Measurements from ENCODE around the gene DAB2IP.
A peak's percentile ranks its signal among the peaks of the same experiment; 100 is the strongest.
"Not testable (repeated sequence)": the region's sequence is repeated elsewhere in the genome, so short reads cannot be mapped to it uniquely, and the experiment has no call there.

Gene DAB2IP

DNA sequence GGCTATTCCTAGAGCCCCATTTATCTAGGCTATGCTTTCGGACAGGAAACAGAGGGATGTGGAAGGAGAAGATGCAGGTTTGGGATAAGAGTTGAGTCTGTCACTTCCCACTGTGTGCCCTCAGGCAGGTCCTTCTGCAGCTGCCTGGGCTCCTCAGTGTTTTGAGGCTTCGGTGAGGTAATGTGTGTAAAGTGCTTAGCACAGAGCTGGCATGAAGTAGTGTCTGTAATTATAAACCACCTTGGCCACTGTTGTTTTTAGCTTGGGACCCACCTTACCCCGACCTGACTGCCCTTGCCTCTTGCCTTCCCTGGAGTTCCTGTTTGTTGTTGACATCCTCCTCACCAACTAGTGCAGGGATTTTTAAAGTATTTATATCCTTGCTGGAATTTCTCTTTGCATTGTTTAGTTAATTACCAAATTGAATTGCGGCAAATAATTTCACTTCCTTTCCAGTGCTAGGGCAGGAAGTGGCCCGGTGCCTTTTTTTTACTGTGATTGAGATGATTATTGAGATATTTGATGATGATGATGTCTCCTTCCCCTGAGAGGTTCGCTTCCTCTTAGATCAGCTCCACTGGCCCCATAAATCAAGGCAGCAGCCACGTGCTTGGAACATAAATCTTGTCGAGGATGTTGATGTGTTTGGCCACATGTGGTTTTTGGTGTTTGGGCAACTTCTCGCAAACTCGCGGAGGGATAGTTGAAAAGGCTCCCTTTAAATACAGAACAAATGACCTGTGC, 38.3 kb upstream of the DAB2IP start:
- Histone ChIP-seq H3K4me3 (ENCODE audit: low read length, poor library complexity, severe bottlenecking) (peak overlapping the region; percentile 15), H3K9ac (ENCODE audit: low read depth, low read length, poor library complexity, severe bottlenecking) (no peak overlapping the region), H3F3A (ENCODE audit: low read depth) (no peaks in the 10 kb centered on the region), H3K9me3 (ENCODE audit: insufficient read depth, low read depth, low read length) (no peaks in the 10 kb centered on the region), H3K4me2 (ENCODE audit: low read depth, low read length, poor library complexity, severe bottlenecking) (peak overlapping the region; percentile 51), H3K27me3 (ENCODE audit: insufficient read depth, low read length, poor library complexity, severe bottlenecking) (no peaks in the 10 kb centered on the region), H3K9me2 (replicated peaks; ENCODE audit: low read depth, low read length) (no peaks in the 10 kb centered on the region), H2AFZ (ENCODE audit: low read length) (no peak overlapping the region), H3K4me1 (ENCODE audit: insufficient read depth, low read length, poor library complexity, severe bottlenecking) (peaks cover 16% of the 10 kb centered on the region), H4K20me1 (ENCODE audit: insufficient read depth, low read length, poor library complexity, severe bottlenecking) (no peaks in the 10 kb centered on the region), H3K36me3 (ENCODE audit: insufficient read depth, low read length) (no peaks in the 10 kb centered on the region), H3K79me2 (ENCODE audit: insufficient read depth, low read length) (no peaks in the 10 kb centered on the region)
- TF ChIP-seq EZH2phosphoT487 (IDR thresholded peaks at IDR 0.05; ENCODE audit: borderline replicate concordance) (no peak), CTCF (conservative IDR thresholded peaks at IDR 0.05; ENCODE audit: low read length) (no peak)

GRCh38 chr9:121616123-121616755, 35.2 kb upstream of the DAB2IP start:
- H3K4me1 ChIP-seq (ENCODE audit: insufficient read depth, low read length, poor library complexity, severe bottlenecking): peaks cover 19% of the 10 kb centered on the region
- no peak overlapping the region for H2AFZ ChIP-seq (ENCODE audit: low read length)
- no peaks in the 10 kb centered on the region for H3K79me2 ChIP-seq (ENCODE audit: insufficient read depth, low read length)
- no peaks in the 10 kb centered on the region for H3F3A ChIP-seq (ENCODE audit: low read depth)
- no peak overlapping the region for H3K9ac ChIP-seq (ENCODE audit: low read depth, low read length, poor library complexity, severe bottlenecking)
- H3K9me3 ChIP-seq (ENCODE audit: insufficient read depth, low read depth, low read length): no peaks in the 10 kb centered on the region
- H3K27me3 ChIP-seq (ENCODE audit: insufficient read depth, low read length, poor library complexity, severe bottlenecking): no peaks in the 10 kb centered on the region
- no peaks in the 10 kb centered on the region for H3K9me2 ChIP-seq (replicated peaks; ENCODE audit: low read depth, low read length)
- no peaks in the 10 kb centered on the region for H3K36me3 ChIP-seq (ENCODE audit: insufficient read depth, low read length)
- H3K4me2 ChIP-seq (ENCODE audit: low read depth, low read length, poor library complexity, severe bottlenecking): no peak overlapping the region
- no peak overlapping the region for H3K4me3 ChIP-seq (ENCODE audit: low read length, poor library complexity, severe bottlenecking)
- H4K20me1 ChIP-seq (ENCODE audit: insufficient read depth, low read length, poor library complexity, severe bottlenecking): no peaks in the 10 kb centered on the region
- TF ChIP-seq CTCF (conservative IDR thresholded peaks at IDR 0.05; ENCODE audit: low read length) (no peak), EZH2phosphoT487 (IDR thresholded peaks at IDR 0.05; ENCODE audit: borderline replicate concordance) (no peak)

DNA sequence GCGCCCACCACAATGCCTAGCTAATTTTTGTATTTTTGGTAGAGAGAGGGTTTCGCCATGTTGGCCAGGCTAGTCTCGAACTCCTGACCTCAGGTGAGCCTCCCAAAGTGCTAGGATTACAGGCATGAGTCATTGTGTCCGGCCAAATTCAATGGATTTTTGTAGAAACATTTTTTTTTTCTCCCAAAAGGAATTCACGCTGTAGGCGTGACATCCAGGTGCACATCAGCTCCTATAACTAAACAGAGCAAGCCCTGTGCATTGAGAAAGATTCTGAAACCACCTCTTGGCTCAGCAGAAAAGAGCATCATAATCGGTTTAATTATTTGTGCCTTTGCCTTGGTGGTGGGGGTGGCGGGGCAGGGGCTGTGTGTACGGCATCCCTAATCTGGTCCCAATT, 32.9 kb upstream of the DAB2IP start:
- H3K36me3 ChIP-seq (ENCODE audit: insufficient read depth, low read length): no peaks in the 10 kb centered on the region
- TF ChIP-seq CTCF (conservative IDR thresholded peaks at IDR 0.05; ENCODE audit: low read length) (no peak), EZH2phosphoT487 (IDR thresholded peaks at IDR 0.05; ENCODE audit: borderline replicate concordance) (no peak)

GRCh38 chr9:121618910-121619309, 32.5 kb upstream of the DAB2IP start:
- H3K27me3 ChIP-seq (ENCODE audit: insufficient read depth, low read length, poor library complexity, severe bottlenecking); H3K4me2 ChIP-seq (ENCODE audit: low read depth, low read length, poor library complexity, severe bottlenecking): not testable (repeated sequence)

More for the DNA sequence above, 32.9 kb upstream of the DAB2IP start:
- no peaks in the 10 kb centered on the region for H3K9me2 ChIP-seq (replicated peaks; ENCODE audit: low read depth, low read length)
- H3F3A ChIP-seq (ENCODE audit: low read depth): no peaks in the 10 kb centered on the region
- H3K9me3 ChIP-seq (ENCODE audit: insufficient read depth, low read depth, low read length): no peaks in the 10 kb centered on the region
- no peaks in the 10 kb centered on the region for H4K20me1 ChIP-seq (ENCODE audit: insufficient read depth, low read length, poor library complexity, severe bottlenecking)
- H3K27me3 ChIP-seq (ENCODE audit: insufficient read depth, low read length, poor library complexity, severe bottlenecking): no peaks in the 10 kb centered on the region
- peaks cover 9% of the 10 kb centered on the region for H3K4me1 ChIP-seq (ENCODE audit: insufficient read depth, low read length, poor library complexity, severe bottlenecking)
- no peak overlapping the region for H3K4me3 ChIP-seq (ENCODE audit: low read length, poor library complexity, severe bottlenecking)
- H3K4me2 ChIP-seq (ENCODE audit: low read depth, low read length, poor library complexity, severe bottlenecking): no peak overlapping the region
- no peaks in the 10 kb centered on the region for H3K79me2 ChIP-seq (ENCODE audit: insufficient read depth, low read length)
- no peak overlapping the region for H2AFZ ChIP-seq (ENCODE audit: low read length)
- H3K9ac ChIP-seq (ENCODE audit: low read depth, low read length, poor library complexity, severe bottlenecking): no peak overlapping the region

More at GRCh38 chr9:121618910-121619309, 32.5 kb upstream of the DAB2IP start:
- not testable (repeated sequence) for H4K20me1 ChIP-seq (ENCODE audit: insufficient read depth, low read length, poor library complexity, severe bottlenecking); H3K9ac ChIP-seq (ENCODE audit: low read depth, low read length, poor library complexity, severe bottlenecking); H3K36me3 ChIP-seq (ENCODE audit: insufficient read depth, low read length); H3K79me2 ChIP-seq (ENCODE audit: insufficient read depth, low read length); H3K9me2 ChIP-seq (replicated peaks; ENCODE audit: low read depth, low read length); H3K4me1 ChIP-seq (ENCODE audit: insufficient read depth, low read length, poor library complexity, severe bottlenecking); H3K9me3 ChIP-seq (ENCODE audit: insufficient read depth, low read depth, low read length); H2AFZ ChIP-seq (ENCODE audit: low read length); H3K4me3 ChIP-seq (ENCODE audit: low read length, poor library complexity, severe bottlenecking); H3F3A ChIP-seq (ENCODE audit: low read depth)
